ENCODE data around the gene IRAK3.

- TF ChIP-seq CTCF (conservative IDR thresholded peaks at IDR 0.05) (no peak), EZH2 (IDR thresholded peaks at IDR 0.05; ENCODE audit: low read depth) (no peak)
Observed at GRCh38 chr12:66251049-66251448, 62.0 kb downstream of the IRAK3 start.
